H1 (cell line): ENCODE data around the gene PLPP7. TPM values are rescaled to one million over a fixed set of nuclear protein-coding genes. Genes with fewer than 3 reads are reported as not detected.

Source experiments
- CTCF ChIA-PET: fragments of 300-600 bp; sonication (Branson Sonifier 250); formaldehyde crosslinking; loops from one replicate; lab custom pipeline; 2021; ENCODE audit not compliant: partially characterized antibody; lab: Charles Lee
- POLR2A ChIA-PET: fragments of 300-600 bp; sonication (Branson Sonifier 250); formaldehyde crosslinking; loops from one replicate; lab custom pipeline; 2021; ENCODE audit warnings: inconsistent platforms; ENCODE audit not compliant: partially characterized antibody; lab: Charles Lee
- DNase-seq, 2 experiments: peaks; one replicate each; pipeline versions ENCODE4 v3.0.0 to v3.0.0-alpha.2; 2010 to 2022; ENCODE audit warnings: low spot score in 2 of 2, low read depth in 1 of 2, mixed read lengths in 1 of 2
- FAIRE-seq: peaks from 2 replicates; lab custom pipeline; 2011; peaks lifted over from hg19 to GRCh38; lab: Jason Lieb, UNC
- H2AFZ ChIP-seq: 2 replicates; pipeline ENCODE4 v1.8.1; 2012; ENCODE audit warnings: low read length, inconsistent platforms
- H2AK5ac ChIP-seq: 2 replicates; pipeline ENCODE4 v1.6.1; 2013; ENCODE audit warnings: low read depth, low read length
- H2BK120ac ChIP-seq: replicated peaks from 2 replicates; pipeline ENCODE3; 2013; ENCODE audit warnings: low read depth, low read length, inconsistent platforms
- H2BK12ac ChIP-seq: 2 replicates; pipeline ENCODE4 v1.6.1; 2013; ENCODE audit warnings: low read depth, low read length
- H2BK15ac ChIP-seq: 2 replicates; pipeline ENCODE4 v1.6.1; 2013; ENCODE audit warnings: low read length
- H2BK20ac ChIP-seq: 2 replicates; pipeline ENCODE4 v1.6.1; 2013; ENCODE audit warnings: low read length
- H2BK5ac ChIP-seq: 2 replicates; pipeline ENCODE4 v1.6.1; 2013; ENCODE audit warnings: low read depth, low read length
- H3K14ac ChIP-seq: 2 replicates; pipeline ENCODE4 v1.6.1; 2013; ENCODE audit warnings: inconsistent platforms; ENCODE audit not compliant: insufficient read length
- H3K18ac ChIP-seq: 2 replicates; pipeline ENCODE4 v1.6.1; 2013; ENCODE audit warnings: low read length; ENCODE audit errors: extremely low read depth
- H3K23ac ChIP-seq: 2 replicates; pipeline ENCODE4 v1.6.1; 2013; ENCODE audit warnings: inconsistent platforms; ENCODE audit not compliant: insufficient read length
- H3K23me2 ChIP-seq: 2 replicates; pipeline ENCODE4 v1.6.1; 2013; ENCODE audit warnings: low read depth, low read length
- H3K27ac ChIP-seq: 2 replicates; pipeline ENCODE4 v1.6.1; 2011; ENCODE audit warnings: low read depth, low read length, inconsistent platforms
- H3K27me3 ChIP-seq, 4 experiments: replicated peaks in 1 of 4; 1 replicate in 1 of 4; 2 replicates in 3 of 4; pipeline versions ENCODE4 v1.6.1 to v1.8.1; 2011 to 2013; ENCODE audit warnings: low read length in 3 of 4, mild to moderate bottlenecking in 3 of 4, inconsistent platforms in 2 of 4, mixed read lengths in 2 of 4, moderate library complexity in 1 of 4; ENCODE audit not compliant: control insufficient read depth in 3 of 4, insufficient read depth in 3 of 4; ENCODE audit errors: extremely low read depth in 1 of 4
- H3K36me3 ChIP-seq, 4 experiments: 2 replicates each; pipeline versions ENCODE4 v1.6.1 to v1.8.1; 2011 to 2013; ENCODE audit warnings: mild to moderate bottlenecking in 4 of 4, low read length in 3 of 4, moderate library complexity in 2 of 4, control low read depth in 1 of 4, inconsistent platforms in 1 of 4; ENCODE audit not compliant: insufficient read depth in 4 of 4, control insufficient read depth in 2 of 4
- H3K4ac ChIP-seq: replicated peaks from 2 replicates; pipeline ENCODE3; 2013; ENCODE audit warnings: low read length, low read depth, mixed read lengths, inconsistent platforms; ENCODE audit not compliant: insufficient read length
- H3K4me1 ChIP-seq, 4 experiments: replicated peaks in 1 of 4; 1 replicate in 1 of 4; 2 replicates in 3 of 4; pipeline versions ENCODE4 v1.6.1 to v1.8.1; 2011 to 2013; ENCODE audit warnings: low read length in 3 of 4, inconsistent platforms in 2 of 4, mixed read lengths in 1 of 4; ENCODE audit not compliant: insufficient read depth in 4 of 4, control insufficient read depth in 3 of 4
- H3K4me2 ChIP-seq, 2 experiments: 2 replicates each; pipeline versions ENCODE4 v1.6.1 to v1.8.1; 2011 to 2013; ENCODE audit warnings: low read depth in 2 of 2, low read length in 2 of 2, control low read depth in 1 of 2, inconsistent platforms in 1 of 2, mild to moderate bottlenecking in 1 of 2; ENCODE audit not compliant: insufficient read depth in 1 of 2
- H3K4me3 ChIP-seq, 4 experiments: fragments of 200-600, 300-600 bp in 1 of 4; sonication (generic), shearing (Covaris generic), sonication (Bioruptor Twin) in 1 of 4; 2 replicates each; pipeline versions ENCODE4 v1.5.1 to v1.8.1; 2011 to 2016; ENCODE audit warnings: low read length in 4 of 4, low read depth in 3 of 4, control low read depth in 2 of 4, inconsistent platforms in 2 of 4, mild to moderate bottlenecking in 2 of 4, mixed read lengths in 1 of 4, moderate library complexity in 1 of 4; ENCODE audit not compliant: insufficient read depth in 2 of 4; ENCODE audit errors: extremely low read depth in 1 of 4
- H3K56ac ChIP-seq: replicated peaks from 2 replicates; pipeline ENCODE3; 2013; ENCODE audit warnings: low read depth, mild to moderate bottlenecking, mixed read lengths, low read length, inconsistent platforms; ENCODE audit not compliant: insufficient read length
- H3K79me1 ChIP-seq: 2 replicates; pipeline ENCODE4 v1.6.1; 2013; ENCODE audit warnings: low read depth, low read length, control low read depth
- H3K79me2 ChIP-seq, 2 experiments: 2 replicates each; pipeline versions ENCODE4 v1.6.1 to v1.8.1; 2012 to 2013; ENCODE audit warnings: low read length in 2 of 2, mild to moderate bottlenecking in 2 of 2, inconsistent platforms in 1 of 2; ENCODE audit not compliant: insufficient read depth in 2 of 2, control insufficient read depth in 1 of 2
- H3K9ac ChIP-seq, 4 experiments: replicated peaks in 1 of 4; 1 replicate in 1 of 4; 2 replicates in 3 of 4; pipeline versions ENCODE4 v1.6.1 to v1.8.1; 2011 to 2013; ENCODE audit warnings: low read depth in 3 of 4, low read length in 3 of 4, control low read depth in 2 of 4, mild to moderate bottlenecking in 2 of 4, moderate library complexity in 2 of 4, inconsistent platforms in 1 of 4; ENCODE audit errors: extremely low read depth in 1 of 4
- H3K9me3 ChIP-seq, 2 experiments: 2 replicates each; pipeline versions ENCODE4 v1.6.1 to v1.8.1; 2012 to 2013; ENCODE audit warnings: mild to moderate bottlenecking in 2 of 2, moderate library complexity in 2 of 2, control low read depth in 1 of 2, inconsistent platforms in 1 of 2, low read depth in 1 of 2, low read length in 1 of 2, mixed read lengths in 1 of 2; ENCODE audit not compliant: insufficient read depth in 2 of 2
- H4K20me1 ChIP-seq, 2 experiments: replicated peaks in 1 of 2; 2 replicates each; pipeline versions ENCODE3 to v1.8.1; 2011 to 2013; ENCODE audit warnings: inconsistent platforms in 2 of 2, low read length in 2 of 2, mild to moderate bottlenecking in 1 of 2; ENCODE audit not compliant: insufficient read depth in 2 of 2, control insufficient read depth in 1 of 2
- H4K5ac ChIP-seq: 2 replicates; pipeline ENCODE4 v1.6.1; 2013; ENCODE audit warnings: low read length, low read depth, mixed read lengths, inconsistent platforms; ENCODE audit not compliant: insufficient read length
- H4K8ac ChIP-seq: 2 replicates; pipeline ENCODE4 v1.8.0; 2013; ENCODE audit warnings: mild to moderate bottlenecking, moderate library complexity, low read length, inconsistent platforms; ENCODE audit not compliant: insufficient read depth; ENCODE audit errors: extremely low read depth
- H4K91ac ChIP-seq: replicated peaks from 2 replicates; pipeline ENCODE3; 2013; ENCODE audit warnings: low read length, mixed read lengths, inconsistent platforms; ENCODE audit not compliant: insufficient read length
- ATF3 ChIP-seq: IDR thresholded peaks from 2 replicates; pipeline ENCODE4 v1.6.1; 2011; ENCODE audit warnings: low read depth, mild to moderate bottlenecking, low read length; ENCODE audit not compliant: insufficient read depth
- CHD1 ChIP-seq: IDR thresholded peaks from 2 replicates; pipeline ENCODE4 v1.6.1; 2012; ENCODE audit warnings: low read depth, low read length, improper control_type of control experiment
- CTCF ChIP-seq, 3 experiments: IDR thresholded peaks; 1 replicate in 2 of 3; 2 replicates in 1 of 3; pipeline versions ENCODE4 v1.5.1 to v1.6.1; 2011; ENCODE audit warnings: low read length in 3 of 3, mild to moderate bottlenecking in 3 of 3, inconsistent platforms in 2 of 3, low read depth in 1 of 3, moderate library complexity in 1 of 3; ENCODE audit not compliant: insufficient read depth in 1 of 3; ENCODE audit errors: control extremely low read depth in 1 of 3
- POLR2A ChIP-seq, 2 experiments: IDR thresholded peaks; 1 replicate in 1 of 2; 2 replicates in 1 of 2; pipeline ENCODE4 v1.6.1; 2011; ENCODE audit warnings: low read depth in 2 of 2, low read length in 2 of 2, mild to moderate bottlenecking in 2 of 2; ENCODE audit errors: control extremely low read depth in 1 of 2
- SAP30 ChIP-seq: fragments of 300-600 bp; sonication (generic); IDR thresholded peaks from 2 replicates; pipeline ENCODE4 v1.7.1; 2012; ENCODE audit warnings: low read length, moderate library complexity, mild to moderate bottlenecking, inconsistent platforms; ENCODE audit not compliant: insufficient read depth, insufficient replicate concordance
- SIRT6 ChIP-seq: IDR thresholded peaks from one replicate; pipeline ENCODE4 v1.7.1; 2012; ENCODE audit warnings: low read length, inconsistent platforms
- SUZ12 ChIP-seq: fragments of 200-600 bp; sonication (generic); IDR thresholded peaks from 2 replicates; pipeline ENCODE4 v1.6.1; 2012; ENCODE audit warnings: mild to moderate bottlenecking, inconsistent platforms, low read length, moderate library complexity, mixed read lengths
- WGBS, 2 experiments: shearing (Covaris generic) in 1 of 2; methylation state at CpG; one replicate each; pipeline versions ENCODE4 v1.1.6 to v1.1.7; 2013 to 2015; ENCODE audit warnings: low lambda C conversion rate in 2 of 2, mixed read lengths in 2 of 2, inconsistent platforms in 1 of 2, low coverage in 1 of 2, missing lambda C conversion rate in 1 of 2; ENCODE audit not compliant: insufficient replicate concordance in 2 of 2, insufficient coverage in 1 of 2, insufficient read length in 1 of 2; ENCODE audit errors: extremely low coverage in 1 of 2, missing lambda C conversion rate in 1 of 2; 5-methylcytosine and 5-hydroxymethylcytosine counted together
- polyA plus RNA-seq, 7 experiments: library from polyadenylated mRNA; depleted of rRNA in 3 of 7; stranded (reverse) in 5 of 7; unstranded in 2 of 7; fragments of >200 nt in 5 of 7; fragments of 200-250 nt in 2 of 7; gene quantifications; 1 replicate in 5 of 7; 2 replicates in 1 of 7; 4 replicates in 1 of 7; pipeline versions ENCODE4 v1.2.1 to v1.2.3, GENCODE V29; 2011 to 2013; ENCODE audit warnings: missing spikeins in 2 of 7, mixed read lengths in 2 of 7
- total RNA-seq: library from RNA; stranded (reverse); fragmentation: NEBNext Ultra II Directional; extraction: Animal tissue kit (Norgen Biotek cat#: 25700); gene quantifications from 2 replicates; pipeline ENCODE4 v1.2.1, GENCODE V29; 2021

Gene PLPP7
- total and polyA plus RNA-seq, 2 of the 8 experiments (the other 6 are each of a cell fraction or from before 2014, with no cell fraction given) = 3.4 to 3.9 TPM

GRCh38 chr9:131318231-131319085, 28.9 kb downstream of the PLPP7 start:
- H4K91ac ChIP-seq = no peak overlapping the region
- ChIA-PET POLR2A (interaction anchor here (1.3 kb wide), 1 partner anchor 209 kb away, joined by 4 read pairs; no protein-coding TSS in a partner anchor), CTCF (interaction anchor here (0.8 to 1.5 kb wide), 3 partner anchors 11 to 64 kb away, joined by 3 to 7 read pairs (median 3); no protein-coding TSS in a partner anchor)
- no peak overlapping the region for H2BK5ac ChIP-seq
- WGBS, 2 experiments = 93% methylated on average over 22 of the region's 23 CpGs; no CpG with 5 or more reads in 1 of the 2 experiments
- no peaks in the 10 kb centered on the region for H3K27me3 ChIP-seq
- no peaks in the 10 kb centered on the region for H3K4me1 ChIP-seq
- no peaks in the 10 kb centered on the region for H3K79me2 ChIP-seq
- H4K20me1 ChIP-seq = no peaks in the 10 kb centered on the region
- H3K79me1 ChIP-seq = no peaks in the 10 kb centered on the region
- H3K56ac ChIP-seq = no peak overlapping the region
- no peak overlapping the region for H3K14ac ChIP-seq
- H3K18ac ChIP-seq = no peak overlapping the region
- H2AFZ ChIP-seq = no peak overlapping the region
- H3K23me2 ChIP-seq = no peaks in the 10 kb centered on the region
- TF ChIP-seq SIRT6 (no peak), SUZ12 (no peak), CHD1 (no peak), POLR2A (IDR thresholded peaks at IDR 0.05; ENCODE audit: control extremely low read depth in 1 of 2, low read depth in 2 of 2, low read length in 2 of 2) (no peak), SAP30 (no peak), CTCF (IDR thresholded peaks at IDR 0.05; ENCODE audit: control extremely low read depth in 1 of 3, insufficient read depth in 1 of 3, low read depth in 1 of 3, low read length in 3 of 3) (no peak), ATF3 (no peak)
- H3K4ac ChIP-seq = no peak overlapping the region
- no peak overlapping the region for H2BK12ac ChIP-seq
- no peak overlapping the region for H4K5ac ChIP-seq
- no peak overlapping the region for H3K9ac ChIP-seq
- H2BK120ac ChIP-seq = no peak overlapping the region
- H3K23ac ChIP-seq = no peak overlapping the region
- no peaks in the 10 kb centered on the region for H3K36me3 ChIP-seq
- no peak for FAIRE-seq
- H2BK20ac ChIP-seq = no peak overlapping the region
- H4K8ac ChIP-seq = no peak overlapping the region
- H3K27ac ChIP-seq = no peak overlapping the region
- H2BK15ac ChIP-seq = no peak overlapping the region
- H3K4me3 ChIP-seq = no peak overlapping the region
- no peaks in the 10 kb centered on the region for H3K9me3 ChIP-seq
- no peak overlapping the region for H3K4me2 ChIP-seq
- H2AK5ac ChIP-seq = no peak overlapping the region
- no peak for DNase-seq
